ENCODE measurements around the gene SPINK4. TPM values are rescaled to one million over a fixed set of nuclear protein-coding genes. Genes with fewer than 3 reads are reported as not detected.
A peak's percentile ranks its signal among the peaks of the same experiment; 100 is the strongest.

SPINK4 gene
- total RNA-seq (2014; rRNA removed; shearing (Covaris generic)) = not detected in 2 replicates
- polyA plus RNA-seq (2015; cell fraction: cytosol; rRNA removed) = not detected in 2 replicates
- not detected in 2 replicates for polyA plus RNA-seq (2015; cell fraction: nucleus; rRNA removed)

GRCh38 chr9:33239921-33240320, at the start of gene SPINK4:
Gene SPINK4 (plus strand): TSS chr9:33240167. CDS start chr9:33240209, 42 bp downstream.
- DNase-seq (ENCODE audit: low read depth) = no peak

- DNase-seq (ENCODE audit: low read depth) = no peak
These were observed 47.3 kb upstream of the SPINK4 start for GRCh38 chr9:33192493-33193255.

- peak; percentile 30 for DNase-seq (ENCODE audit: low read depth)
These were observed 46.1 kb upstream of the SPINK4 start for GRCh38 chr9:33193818-33194217.

GRCh38 chr9:33196736-33197135, 43.2 kb upstream of the SPINK4 start:
- no peak for DNase-seq (ENCODE audit: low read depth)

GRCh38 chr9:33197279-33198152, 42.5 kb upstream of the SPINK4 start:
- no peak for DNase-seq (ENCODE audit: low read depth)

- no peak for DNase-seq (ENCODE audit: low read depth)
These were observed 41.8 kb upstream of the SPINK4 start for GRCh38 chr9:33198165-33198564.

- DNase-seq (ENCODE audit: low read depth) = no peak
These were observed 37.9 kb upstream of the SPINK4 start for GRCh38 chr9:33202018-33202417.

GRCh38 chr9:33202552-33203201, 37.3 kb upstream of the SPINK4 start:
- peak; percentile 39 for DNase-seq (ENCODE audit: low read depth)

GRCh38 chr9:33209394-33209793, 30.6 kb upstream of the SPINK4 start:
- no peak for DNase-seq (ENCODE audit: low read depth)

- DNase-seq (ENCODE audit: low read depth) = no peak
These were observed 29.8 kb upstream of the SPINK4 start for GRCh38 chr9:33210006-33210715.

- DNase-seq (ENCODE audit: low read depth) = no peak
These were observed 28.1 kb upstream of the SPINK4 start for GRCh38 chr9:33211695-33212393.

GRCh38 chr9:33220681-33221567, 19.0 kb upstream of the SPINK4 start:
- no peak for DNase-seq (ENCODE audit: low read depth)

- DNase-seq (ENCODE audit: low read depth) = no peak
These were observed 18.4 kb upstream of the SPINK4 start for GRCh38 chr9:33221568-33221884.

- no peak for DNase-seq (ENCODE audit: low read depth)
These were observed 17.9 kb upstream of the SPINK4 start for GRCh38 chr9:33222031-33222430.

GRCh38 chr9:33223696-33224095, 16.3 kb upstream of the SPINK4 start:
- no peak for DNase-seq (ENCODE audit: low read depth)

- peak; percentile 72 for DNase-seq (ENCODE audit: low read depth)
These were observed 14.4 kb upstream of the SPINK4 start for GRCh38 chr9:33225319-33226147.

GRCh38 chr9:33227008-33227398, 13.0 kb upstream of the SPINK4 start:
- DNase-seq (ENCODE audit: low read depth) = no peak

- DNase-seq (ENCODE audit: low read depth) = no peak
These were observed 12.2 kb upstream of the SPINK4 start for GRCh38 chr9:33227741-33228140.

- no peak for DNase-seq (ENCODE audit: low read depth)
These were observed 11.4 kb upstream of the SPINK4 start for GRCh38 chr9:33228606-33229005.

All from HT1080 (cell line).